Loucy (cell line): ENCODE data around the gene TMEM255A.

Experiments used
- CTCF ChIP-seq: fragments of 200-600 bp; sonication (generic); conservative IDR thresholded peaks from 2 replicates; pipeline ENCODE4 v1.5.1; 2014; ENCODE audit warnings: mild to moderate bottlenecking, antibody characterized with exemption, low read length
- EZH2phosphoT487 ChIP-seq: fragments of 200-600 bp; IDR thresholded peaks from 2 replicates; pipeline ENCODE4 v1.6.1; 2018; ENCODE audit warnings: antibody characterized with exemption, mild to moderate bottlenecking, moderate library complexity, borderline replicate concordance

GRCh38 chrX:120309873-120310705, 1.2 kb downstream of the TMEM255A start:
- TF ChIP-seq CTCF (no peak), EZH2phosphoT487 (no peak)
